Measurements from ENCODE around the gene CD209.

CD209 gene

DNA sequence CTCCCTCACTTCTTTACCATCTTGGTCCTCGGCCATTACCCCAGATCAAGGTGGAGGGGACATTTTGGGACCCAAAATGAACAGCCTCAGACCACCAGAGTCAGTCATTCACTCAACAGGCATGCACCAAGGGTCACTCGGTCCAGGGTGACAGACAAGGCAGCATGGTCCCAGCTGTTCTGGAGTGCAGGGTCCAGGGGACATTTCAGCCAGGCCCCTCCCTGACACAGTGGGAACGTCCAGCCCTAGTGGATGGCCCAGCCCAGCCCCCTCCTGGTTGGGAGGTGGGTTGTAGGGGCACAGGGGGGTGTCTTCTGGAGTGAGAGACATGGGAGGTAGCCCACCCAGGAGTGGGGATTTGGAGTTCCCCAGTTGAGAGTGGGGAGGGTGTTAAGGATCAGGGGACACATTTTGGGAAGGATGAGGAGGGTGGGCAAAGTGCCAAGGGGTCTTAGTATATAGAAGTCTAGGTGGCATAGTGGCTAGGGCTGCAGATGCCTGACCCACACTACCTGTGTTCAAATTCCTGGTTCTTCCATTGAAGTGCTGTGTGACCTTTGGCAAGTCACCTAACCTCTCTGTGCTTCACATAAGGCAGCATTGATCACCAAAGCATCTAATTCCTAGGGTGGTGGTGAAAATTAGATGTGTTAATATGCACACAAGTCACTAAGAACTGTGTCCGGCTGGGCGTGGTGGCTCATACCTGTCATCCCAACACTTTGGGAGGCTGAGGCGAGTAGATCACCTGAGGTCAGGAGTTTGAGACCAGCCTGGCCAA, 42.9 kb downstream of the CD209 start:
- no peak overlapping the region for H3K27ac ChIP-seq (ENCODE audit: poor library complexity, severe bottlenecking)
- no peaks in the 10 kb centered on the region for H3K36me3 ChIP-seq (ENCODE audit: low read depth)
- H3K9me3 ChIP-seq (ENCODE audit: severe bottlenecking) = no peaks in the 10 kb centered on the region
- TF ChIP-seq, protein P1, sequence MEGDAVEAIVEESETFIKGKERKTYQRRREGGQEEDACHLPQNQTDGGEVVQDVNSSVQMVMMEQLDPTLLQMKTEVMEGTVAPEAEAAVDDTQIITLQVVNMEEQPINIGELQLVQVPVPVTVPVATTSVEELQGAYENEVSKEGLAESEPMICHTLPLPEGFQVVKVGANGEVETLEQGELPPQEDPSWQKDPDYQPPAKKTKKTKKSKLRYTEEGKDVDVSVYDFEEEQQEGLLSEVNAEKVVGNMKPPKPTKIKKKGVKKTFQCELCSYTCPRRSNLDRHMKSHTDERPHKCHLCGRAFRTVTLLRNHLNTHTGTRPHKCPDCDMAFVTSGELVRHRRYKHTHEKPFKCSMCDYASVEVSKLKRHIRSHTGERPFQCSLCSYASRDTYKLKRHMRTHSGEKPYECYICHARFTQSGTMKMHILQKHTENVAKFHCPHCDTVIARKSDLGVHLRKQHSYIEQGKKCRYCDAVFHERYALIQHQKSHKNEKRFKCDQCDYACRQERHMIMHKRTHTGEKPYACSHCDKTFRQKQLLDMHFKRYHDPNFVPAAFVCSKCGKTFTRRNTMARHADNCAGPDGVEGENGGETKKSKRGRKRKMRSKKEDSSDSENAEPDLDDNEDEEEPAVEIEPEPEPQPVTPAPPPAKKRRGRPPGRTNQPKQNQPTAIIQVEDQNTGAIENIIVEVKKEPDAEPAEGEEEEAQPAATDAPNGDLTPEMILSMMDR (IDR thresholded peaks at IDR 0.05; ENCODE audit: poor library complexity, severe bottlenecking) = no peak
- no peaks in the 10 kb centered on the region for H3K27me3 ChIP-seq (ENCODE audit: insufficient read depth, poor library complexity, severe bottlenecking)
- H3K4me1 ChIP-seq (ENCODE audit: insufficient read depth, poor library complexity, severe bottlenecking) = no peaks in the 10 kb centered on the region
- no peak overlapping the region for H3K4me3 ChIP-seq (ENCODE audit: severe bottlenecking)
- ATAC-seq (ENCODE audit: low read depth) (no peak), DNase-seq (ENCODE audit: low spot score) (no peak)

DNA sequence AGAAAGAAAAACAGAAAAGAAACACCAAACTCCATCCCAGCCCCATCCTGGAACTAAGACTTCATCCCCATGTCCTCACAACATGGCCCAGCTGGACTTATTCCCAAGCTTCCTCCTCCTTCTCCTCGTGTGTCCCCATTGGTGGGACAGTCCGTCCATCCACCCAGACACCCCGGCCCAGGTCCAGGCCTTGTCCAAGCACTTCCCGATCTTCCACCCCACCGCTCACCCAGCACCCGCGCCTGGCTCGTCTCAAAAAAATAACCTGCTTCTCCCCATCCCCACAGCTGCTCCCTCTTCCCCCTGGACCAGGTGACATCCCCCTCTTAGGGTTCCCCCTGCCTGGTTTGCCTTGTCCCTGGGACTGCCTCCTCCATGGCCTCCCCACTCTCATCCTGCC, 44.0 kb downstream of the CD209 start:
- H3K4me1 ChIP-seq (ENCODE audit: insufficient read depth, poor library complexity, severe bottlenecking) = no peaks in the 10 kb centered on the region
- H3K4me3 ChIP-seq (ENCODE audit: severe bottlenecking) = no peak overlapping the region
- no peaks in the 10 kb centered on the region for H3K9me3 ChIP-seq (ENCODE audit: severe bottlenecking)
- TF ChIP-seq, protein P1 (IDR thresholded peaks at IDR 0.05; ENCODE audit: poor library complexity, severe bottlenecking) = no peak
- ATAC-seq (ENCODE audit: low read depth) (no peak), DNase-seq (ENCODE audit: low spot score) (no peak)
- H3K27ac ChIP-seq (ENCODE audit: poor library complexity, severe bottlenecking) = no peak overlapping the region
- no peaks in the 10 kb centered on the region for H3K36me3 ChIP-seq (ENCODE audit: low read depth)
- no peaks in the 10 kb centered on the region for H3K27me3 ChIP-seq (ENCODE audit: insufficient read depth, poor library complexity, severe bottlenecking)

DNA sequence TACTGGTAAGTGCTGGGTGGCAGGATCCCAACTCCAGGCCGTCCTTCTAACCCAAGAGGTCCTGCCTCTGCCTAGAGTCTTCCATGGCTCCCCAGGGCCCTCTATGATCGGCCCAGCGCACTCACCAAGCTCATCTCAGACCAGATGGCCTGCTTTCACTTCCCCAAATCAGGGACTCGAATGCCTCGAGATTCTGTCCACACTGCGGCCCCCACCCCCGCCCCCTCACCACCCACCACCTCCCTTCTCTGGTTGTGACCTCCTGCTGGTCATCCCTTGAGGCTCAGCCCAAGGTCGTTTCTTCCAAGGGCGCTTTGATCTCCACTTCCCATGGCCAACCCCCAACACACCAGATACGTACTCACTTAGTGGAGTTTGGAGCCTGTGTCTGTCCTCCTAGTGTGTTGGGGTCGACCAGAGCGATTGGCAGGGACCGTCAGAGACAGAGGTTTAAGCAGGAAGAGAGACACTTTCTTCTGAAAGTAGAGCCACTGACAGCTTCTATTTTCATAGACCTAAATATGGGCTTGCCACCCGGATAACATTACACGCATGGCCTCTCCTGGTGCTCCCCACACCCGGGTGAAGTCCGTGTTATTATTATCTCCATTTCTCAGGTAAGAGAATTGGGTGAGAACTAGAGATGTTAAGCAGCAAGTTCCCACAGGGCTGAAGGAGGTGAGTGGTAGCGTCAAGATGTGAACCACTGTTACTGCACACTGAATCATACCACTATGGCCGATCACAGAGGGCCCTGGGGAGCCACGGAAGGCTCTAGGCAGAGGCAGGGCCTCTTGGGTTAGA, 45.5 kb downstream of the CD209 start, which contains the start of gene FCER2:
Gene FCER2, minus strand, starts transcription at position 478 of the 804 bp plus-strand sequence. CDS start 2,371 bp downstream, outside the sequence.
- no peaks in the 10 kb centered on the region for H3K27me3 ChIP-seq (ENCODE audit: insufficient read depth, poor library complexity, severe bottlenecking)
- TF ChIP-seq, protein P1 (IDR thresholded peaks at IDR 0.05; ENCODE audit: poor library complexity, severe bottlenecking) = no peak
- no peaks in the 10 kb centered on the region for H3K9me3 ChIP-seq (ENCODE audit: severe bottlenecking)
- no peaks in the 10 kb centered on the region for H3K36me3 ChIP-seq (ENCODE audit: low read depth)
- no peaks in the 10 kb centered on the region for H3K4me1 ChIP-seq (ENCODE audit: insufficient read depth, poor library complexity, severe bottlenecking)
- H3K4me3 ChIP-seq (ENCODE audit: severe bottlenecking) = no peak within 1 kb of the TSS
- DNase-seq (ENCODE audit: low spot score) (no peak), ATAC-seq (ENCODE audit: low read depth) (no peak)
- no peak within 1 kb of the TSS for H3K27ac ChIP-seq (ENCODE audit: poor library complexity, severe bottlenecking)

DNA sequence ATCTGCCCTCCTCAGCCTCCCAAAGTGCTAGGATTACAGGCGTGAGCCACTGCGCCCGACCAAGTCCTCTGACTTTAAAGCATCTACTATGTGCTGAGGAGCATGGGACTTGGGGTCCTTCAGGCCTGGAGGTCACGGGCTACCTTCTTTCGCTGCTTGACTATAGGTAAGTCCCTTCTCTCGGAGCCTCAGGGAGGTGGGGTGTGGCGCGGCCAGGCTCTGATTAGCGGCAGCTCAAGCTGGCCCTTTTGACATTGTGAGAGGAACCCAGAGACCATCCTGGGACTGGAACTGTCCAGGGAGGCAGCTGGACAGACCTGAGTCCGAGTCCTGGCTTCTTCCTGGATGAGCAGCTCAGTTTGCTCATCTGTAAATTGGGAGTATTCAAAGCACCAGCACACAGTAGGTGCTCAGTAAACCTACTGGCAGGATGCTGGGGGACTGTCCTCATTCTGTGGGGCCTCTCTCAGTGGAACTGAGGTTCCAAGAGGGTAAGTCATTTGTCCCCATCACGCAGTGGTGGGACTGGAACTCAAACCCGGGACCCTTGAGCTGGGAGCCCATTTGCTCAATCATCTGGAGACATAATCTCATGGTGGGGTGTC, 46.2 kb downstream of the CD209 start:
- Histone ChIP-seq H3K4me3 (ENCODE audit: severe bottlenecking) (no peak overlapping the region), H3K9me3 (ENCODE audit: severe bottlenecking) (no peaks in the 10 kb centered on the region), H3K4me1 (ENCODE audit: insufficient read depth, poor library complexity, severe bottlenecking) (no peaks in the 10 kb centered on the region), H3K27me3 (ENCODE audit: insufficient read depth, poor library complexity, severe bottlenecking) (no peaks in the 10 kb centered on the region), H3K27ac (ENCODE audit: poor library complexity, severe bottlenecking) (no peak overlapping the region), H3K36me3 (ENCODE audit: low read depth) (no peaks in the 10 kb centered on the region)
- no peak for DNase-seq (ENCODE audit: low spot score)
- no peak for ATAC-seq (ENCODE audit: low read depth)
- TF ChIP-seq, protein P1 (IDR thresholded peaks at IDR 0.05; ENCODE audit: poor library complexity, severe bottlenecking) = no peak
